T-helper 1 cell (primary cell): Measurements from ENCODE around the gene SNX19.

Source experiments
- DNase-seq, 5 donors: peaks; one replicate each; pipeline ENCODE4 v3.0.0-alpha.2; 2012 to 2020

SNX19 gene

DNA sequence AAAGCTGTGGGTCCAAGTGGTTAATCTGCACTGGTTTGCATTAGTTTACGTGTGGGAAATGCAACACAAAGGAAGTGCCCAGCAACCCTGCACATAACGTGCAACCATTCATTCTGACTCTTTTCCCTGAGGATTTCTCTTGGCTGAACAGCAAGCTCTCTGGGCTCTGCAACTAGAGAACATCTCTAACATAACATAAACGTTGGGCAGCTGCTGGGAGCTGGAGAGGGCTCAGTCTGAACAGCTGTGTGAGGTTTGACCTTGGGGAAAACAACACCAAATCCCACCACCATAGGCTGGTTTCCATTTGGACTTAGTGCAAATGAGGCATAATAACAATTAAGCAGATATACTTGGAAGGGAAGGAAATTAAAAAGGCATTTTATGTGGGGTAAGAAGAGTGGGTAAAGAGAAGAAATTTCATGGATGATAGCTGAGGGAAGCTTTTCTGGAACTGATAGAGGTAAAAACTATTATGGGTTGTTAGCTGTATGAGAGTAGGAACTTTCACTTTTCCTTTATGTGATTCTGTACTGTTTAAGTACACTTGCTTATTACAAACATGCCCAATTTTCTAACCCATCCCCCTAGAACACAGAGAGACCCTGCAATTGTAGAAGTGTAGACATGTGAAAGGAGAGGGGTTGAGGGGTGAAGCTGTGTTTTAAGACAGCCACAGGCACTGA lies 76.2 kb downstream of the SNX19 start:
- DNase-seq = no peak

DNA sequence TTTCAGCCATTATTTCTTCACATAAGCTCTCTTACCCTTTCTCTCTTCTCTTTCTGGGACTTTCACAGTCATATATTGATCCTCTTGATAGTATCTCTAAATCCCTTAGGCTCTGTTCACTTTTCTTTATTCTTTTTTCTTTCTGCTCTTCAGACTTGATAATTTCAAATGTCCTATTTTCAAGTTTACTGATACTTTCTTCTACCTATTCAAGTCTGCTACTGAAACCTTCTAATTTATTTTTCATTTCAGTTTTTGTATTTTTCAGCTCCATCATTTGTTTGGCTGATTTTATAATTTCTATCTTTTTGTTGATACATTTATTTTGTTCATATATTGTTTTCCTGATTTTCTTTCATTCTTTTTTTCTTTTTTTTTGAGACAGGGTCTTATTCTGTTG lies 79.1 kb downstream of the SNX19 start:
- no peak for DNase-seq

DNA sequence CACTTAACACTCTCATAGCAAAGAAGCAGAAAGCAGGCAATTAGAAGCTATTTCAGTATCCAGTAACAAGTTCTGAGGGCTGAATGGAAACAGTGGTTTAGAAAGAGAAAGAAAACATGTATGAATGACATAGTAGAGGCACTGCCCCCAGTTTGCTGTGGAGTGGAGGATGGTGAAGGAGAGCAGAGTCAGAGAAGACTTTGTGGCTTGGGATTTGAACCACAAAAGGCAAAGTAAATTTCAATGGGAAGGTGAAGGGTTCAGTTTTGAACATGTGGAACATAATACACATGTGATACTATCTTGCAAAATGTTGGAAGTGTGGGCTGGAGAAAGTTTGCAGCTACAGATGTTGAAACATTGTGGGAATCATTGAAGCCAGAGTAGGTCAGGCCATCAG lies 81.4 kb downstream of the SNX19 start:
- DNase-seq = no peak

DNA sequence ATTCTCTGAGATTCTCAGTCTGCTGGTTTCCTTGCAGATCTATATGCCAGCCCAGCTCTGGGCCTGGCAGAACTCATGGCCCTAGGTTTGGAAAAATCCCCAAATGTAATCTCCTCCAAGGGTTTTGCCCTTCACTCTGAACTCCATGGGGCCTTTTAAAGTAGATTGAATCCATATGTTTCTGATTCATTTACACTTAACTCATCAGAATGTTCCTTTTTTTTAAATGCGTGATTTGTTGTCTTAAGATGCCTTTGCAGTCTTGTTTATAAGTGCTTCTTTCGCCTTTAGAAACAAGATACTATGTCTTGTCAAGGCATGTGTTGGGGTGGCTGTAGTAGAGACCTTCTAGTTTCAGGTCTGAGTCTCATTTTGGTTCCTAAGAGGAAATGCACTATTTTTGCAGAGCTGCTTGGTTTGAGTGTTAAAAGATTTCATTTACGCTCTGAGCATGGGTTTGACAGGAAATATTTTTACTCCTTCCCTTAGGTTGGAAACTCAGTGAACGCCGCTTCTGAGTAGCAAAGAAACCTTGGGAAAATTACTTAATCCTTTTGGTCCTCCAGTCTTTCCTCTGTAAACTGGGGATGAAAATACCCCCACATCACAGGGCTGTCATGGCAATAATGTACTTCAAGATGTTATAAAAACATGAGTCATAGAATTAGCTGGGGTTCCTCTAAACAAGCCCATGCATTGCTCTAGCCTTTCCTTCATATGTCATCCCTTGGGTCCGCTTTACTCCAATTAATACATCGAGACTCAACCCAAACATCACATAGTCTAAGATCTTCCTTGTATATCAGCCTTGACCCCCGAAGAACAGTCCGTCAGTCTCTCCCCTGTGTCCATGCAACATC lies 83.5 kb downstream of the SNX19 start:
- DNase-seq = no peak

DNA sequence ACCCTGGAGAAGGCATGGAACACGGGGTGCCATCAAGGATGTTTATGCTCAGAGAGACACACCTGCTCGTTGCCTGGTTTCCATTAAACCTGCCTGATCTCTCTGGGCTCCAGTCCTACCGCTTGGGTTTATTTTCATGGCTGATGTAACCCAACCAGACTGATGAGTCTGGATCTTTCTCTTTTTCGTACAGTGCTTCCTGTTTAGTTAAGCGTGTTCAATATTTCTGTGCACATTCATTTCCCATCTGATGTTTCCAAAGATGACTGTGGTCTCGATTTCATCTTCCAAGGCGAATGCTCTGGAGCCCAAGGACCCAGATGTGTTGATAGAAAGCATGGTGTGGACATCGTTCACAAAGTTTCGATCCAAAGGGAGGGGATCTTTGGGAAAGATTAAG lies 84.3 kb downstream of the SNX19 start:
- DNase-seq = no peak

DNA sequence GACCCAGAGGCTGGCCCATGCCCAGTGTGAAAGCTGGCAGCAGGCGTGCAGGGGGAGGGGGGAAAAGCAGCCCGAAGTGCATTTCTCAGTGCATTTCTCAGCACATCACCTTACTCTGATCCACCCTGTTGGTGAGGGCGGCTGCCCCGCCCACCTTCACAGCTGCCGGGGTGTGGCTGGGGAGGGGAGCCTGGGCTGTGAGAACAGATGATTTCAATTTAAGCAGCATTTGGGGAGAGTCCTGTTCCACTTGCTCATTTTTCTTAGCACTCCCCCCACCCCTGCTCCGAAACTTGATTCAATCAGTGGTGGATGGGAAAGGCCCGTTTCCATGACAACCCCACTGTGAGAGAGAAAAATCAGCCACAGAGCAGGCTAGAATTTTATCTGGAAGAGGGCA lies 84.8 kb downstream of the SNX19 start:
- no peak for DNase-seq

DNA sequence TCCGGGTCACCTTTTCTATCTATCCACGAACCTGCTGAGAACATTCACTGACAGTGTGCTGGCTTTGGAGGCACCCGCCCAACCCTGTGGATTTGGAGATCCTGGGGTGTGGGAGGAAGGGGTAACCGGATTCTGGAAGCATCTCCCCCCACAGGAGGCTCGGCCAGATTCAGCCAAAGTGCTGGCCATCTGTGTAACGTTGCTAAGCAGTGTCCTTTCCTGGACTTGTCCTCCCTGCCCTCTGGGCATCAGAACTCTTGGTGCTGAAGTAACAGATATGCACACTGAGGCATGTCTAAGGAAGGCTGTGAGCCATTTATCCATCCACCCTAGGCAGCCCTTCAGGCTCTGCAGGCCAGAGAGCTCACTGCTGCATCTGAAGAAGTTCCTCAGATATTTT lies 85.7 kb downstream of the SNX19 start:
- DNase-seq = no peak

DNA sequence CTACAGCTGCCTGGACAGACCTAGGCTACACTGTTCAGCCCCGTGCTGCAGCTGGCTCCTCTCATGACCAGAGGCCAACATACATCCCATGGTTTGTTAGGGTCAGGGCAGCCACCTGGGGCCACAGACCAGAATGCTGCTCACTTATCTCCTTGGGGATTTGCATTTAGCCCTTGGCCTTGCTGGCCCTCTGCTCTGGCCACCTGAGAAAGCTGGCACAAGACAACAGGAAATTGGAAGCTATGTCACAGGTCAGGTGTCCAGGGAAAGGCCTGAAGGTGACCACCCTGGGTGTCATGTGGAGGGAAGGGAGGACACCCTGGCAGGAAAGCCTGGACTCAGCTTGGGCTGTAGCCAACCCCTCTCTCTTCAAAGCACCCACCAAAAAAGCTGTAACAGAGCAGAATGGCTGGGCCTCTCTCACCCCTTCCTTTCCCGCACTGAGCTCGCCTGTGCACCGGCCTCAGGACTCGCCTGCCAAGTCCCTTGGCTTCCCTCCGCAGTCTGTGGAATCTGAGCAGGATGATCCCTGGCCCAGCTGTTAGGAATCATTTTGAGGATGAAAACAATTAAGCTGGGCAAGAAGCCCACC lies 86.3 kb downstream of the SNX19 start:
- DNase-seq = no peak

DNA sequence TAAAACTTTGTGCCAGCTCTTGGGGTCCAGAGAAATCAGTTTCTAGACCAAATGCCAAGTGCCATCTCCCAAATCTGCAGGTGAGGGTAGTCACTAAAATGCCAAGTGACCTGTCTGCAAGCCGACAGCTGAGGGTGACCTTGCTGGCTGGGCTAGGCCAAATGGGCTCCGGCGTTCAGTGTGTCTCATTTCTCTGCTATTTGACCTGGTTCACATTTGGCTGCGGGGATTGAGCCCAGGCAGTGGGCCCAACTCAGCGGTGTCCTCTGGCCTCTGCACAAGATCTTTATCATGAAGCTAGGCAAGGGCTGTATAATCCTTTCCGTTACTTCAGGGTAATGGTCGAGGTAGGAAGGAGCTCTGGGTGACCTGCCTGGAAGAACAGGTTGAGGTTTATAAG lies 87.5 kb downstream of the SNX19 start:
- DNase-seq = no peak

DNA sequence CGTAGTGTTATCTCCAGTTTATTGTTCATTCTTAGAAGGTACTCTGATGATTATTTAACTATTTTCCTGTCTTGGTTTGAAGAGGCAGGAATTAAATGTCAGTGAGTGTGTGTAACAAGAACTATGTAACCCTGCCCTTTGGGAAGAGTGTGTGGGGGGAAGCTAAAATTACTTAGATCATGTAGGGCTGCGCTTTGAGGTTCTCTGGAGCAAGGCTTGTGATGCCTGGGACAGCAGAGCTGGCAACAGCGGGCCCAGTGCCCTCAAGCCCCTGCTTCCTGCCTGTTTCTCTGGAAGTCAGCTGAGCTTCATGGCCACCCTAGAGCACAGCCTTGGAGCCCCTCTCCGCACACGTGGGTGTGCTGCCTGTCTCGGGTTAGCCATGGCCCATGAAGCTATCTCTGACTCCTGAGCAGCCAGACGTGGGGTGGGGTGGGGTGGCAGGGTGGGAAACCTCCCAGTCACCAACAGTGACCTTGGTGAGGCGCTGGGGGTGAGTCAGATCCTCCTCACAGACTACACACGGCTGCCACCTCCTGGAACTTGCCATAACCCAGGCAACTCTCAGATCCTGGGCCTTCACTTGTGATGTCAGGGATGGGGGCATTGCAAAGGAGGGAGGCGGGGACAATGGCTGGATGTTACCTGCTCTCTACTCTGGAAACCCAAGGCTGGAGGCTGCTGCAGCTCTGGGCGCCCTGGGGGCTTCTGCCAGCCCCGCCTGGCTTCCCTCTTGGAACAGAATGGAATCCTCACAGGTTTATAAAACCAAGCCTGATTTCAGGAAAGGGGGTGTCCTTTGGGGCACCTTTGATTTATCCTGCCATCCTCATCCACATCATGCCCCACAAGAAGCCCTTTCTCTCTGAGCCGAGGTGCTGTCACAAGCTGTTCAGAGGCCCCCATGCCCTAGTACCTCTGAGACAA lies 88.6 kb downstream of the SNX19 start:
- peak in 1 of 5 donors; percentile 3 for DNase-seq

DNA sequence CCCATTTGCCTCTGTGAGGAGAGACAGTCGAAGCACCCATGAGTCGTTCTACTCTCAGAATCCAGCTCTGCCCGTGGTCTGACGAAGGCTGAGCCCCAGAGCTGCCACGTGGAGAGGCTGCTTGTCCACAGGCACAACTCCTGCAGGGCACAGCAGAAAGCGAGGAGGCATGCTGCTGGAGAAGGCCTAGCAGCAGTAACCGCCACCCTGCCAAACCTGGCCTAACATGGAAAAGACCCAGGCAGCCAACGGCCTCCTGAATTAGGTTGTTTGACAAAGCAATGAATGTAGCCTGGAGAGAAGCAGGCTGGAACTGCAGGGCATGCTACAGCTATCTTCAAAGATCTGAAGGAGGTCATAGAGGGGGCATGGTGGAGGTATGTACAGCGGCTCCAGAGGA lies 89.7 kb downstream of the SNX19 start:
- DNase-seq = no peak

DNA sequence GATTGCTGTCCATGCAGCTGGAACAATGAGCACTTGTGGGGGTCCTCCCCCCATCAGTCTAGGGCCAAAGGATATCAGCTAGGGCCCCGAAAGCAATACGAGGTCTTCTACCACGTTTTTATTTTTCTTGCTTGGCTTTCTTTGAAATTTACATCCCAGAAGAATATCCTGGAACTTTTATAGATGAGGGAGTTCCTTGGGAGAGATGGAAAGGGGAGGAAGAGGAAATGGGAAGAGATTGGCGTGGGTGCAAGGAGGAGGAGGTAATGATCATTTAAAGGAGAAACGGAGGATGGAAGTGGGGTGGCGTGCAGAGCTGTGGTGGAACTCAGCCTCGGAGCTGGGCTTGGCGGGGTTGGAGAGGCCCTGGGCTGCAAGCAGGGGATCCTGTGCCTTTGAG lies 90.3 kb downstream of the SNX19 start:
- no peak for DNase-seq

DNA sequence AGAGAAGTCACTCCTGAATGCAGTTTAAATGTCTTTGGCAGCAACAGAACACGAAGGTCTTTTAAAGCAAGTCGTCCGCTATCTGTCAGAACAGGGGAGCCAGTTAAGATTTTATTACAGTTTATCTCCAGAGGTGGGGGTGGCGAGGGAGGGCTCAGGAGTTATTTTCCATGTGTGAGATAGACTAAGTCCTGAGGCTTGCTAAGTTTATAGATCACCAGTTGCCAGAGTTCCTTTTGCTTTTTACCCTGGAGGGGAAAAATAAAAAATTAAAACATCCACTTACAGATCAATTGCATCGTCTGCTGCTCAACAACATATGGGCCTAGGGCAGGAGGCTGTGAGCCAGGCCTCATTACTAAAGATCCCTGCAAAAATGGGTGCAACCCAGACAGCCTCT lies 90.7 kb downstream of the SNX19 start:
- DNase-seq = no peak
